Loucy (cell line): ENCODE measurements around the gene DIMT1.

ENCODE experiments used
- H2AFZ ChIP-seq: fragments of 200-600 bp; sonication (generic); 2 replicates; pipeline ENCODE4 v1.6.0; 2016; ENCODE audit warnings: antibody characterized with exemption, mild to moderate bottlenecking, low read length, moderate library complexity
- H3F3A ChIP-seq: fragments of 200-600 bp; 2 replicates; pipeline ENCODE4 v1.6.0; 2016; ENCODE audit warnings: antibody characterized with exemption, low read depth, mild to moderate bottlenecking
- H3K27me3 ChIP-seq: fragments of 200-600 bp; sonication (generic); 2 replicates; pipeline ENCODE4 v1.6.1; 2014; ENCODE audit warnings: low read length, mild to moderate bottlenecking; ENCODE audit not compliant: insufficient read depth, poor library complexity, severe bottlenecking
- H3K36me3 ChIP-seq: fragments of 200-600 bp; sonication (generic); 2 replicates; pipeline ENCODE4 v1.6.1; 2016; ENCODE audit warnings: low read length; ENCODE audit not compliant: insufficient read depth
- H3K4me1 ChIP-seq: fragments of 200-600 bp; sonication (generic); 2 replicates; pipeline ENCODE4 v1.5.1; 2014; ENCODE audit warnings: low read length, mild to moderate bottlenecking; ENCODE audit not compliant: insufficient read depth, poor library complexity, severe bottlenecking
- H3K4me2 ChIP-seq: fragments of 200-600 bp; sonication (generic); 2 replicates; pipeline ENCODE4 v1.6.0; 2014; ENCODE audit warnings: antibody characterized with exemption, low read length, low read depth, mild to moderate bottlenecking; ENCODE audit not compliant: poor library complexity, severe bottlenecking
- H3K4me3 ChIP-seq: fragments of 200-600 bp; sonication (generic); 2 replicates; pipeline ENCODE4 v1.5.1; 2014; ENCODE audit warnings: low read length, mild to moderate bottlenecking, mixed read lengths; ENCODE audit not compliant: poor library complexity, severe bottlenecking
- H3K79me2 ChIP-seq: fragments of 200-600 bp; sonication (generic); 2 replicates; pipeline ENCODE4 v1.6.1; 2014; ENCODE audit warnings: low read length; ENCODE audit not compliant: insufficient read depth
- H3K9ac ChIP-seq: fragments of 200-600 bp; sonication (generic); 2 replicates; pipeline ENCODE4 v1.6.0; 2014; ENCODE audit warnings: mild to moderate bottlenecking, low read depth, low read length, moderate library complexity; ENCODE audit not compliant: poor library complexity, severe bottlenecking
- H3K9me2 ChIP-seq: fragments of 200-600 bp; sonication (generic); replicated peaks from 2 replicates; pipeline ENCODE4 v1.6.1; 2016; ENCODE audit warnings: low read depth, low read length, mixed read lengths
- H3K9me3 ChIP-seq: fragments of 200-600 bp; sonication (generic); 2 replicates; pipeline ENCODE4 v1.6.1; 2014; ENCODE audit warnings: mild to moderate bottlenecking, antibody characterized with exemption, low read length, low read depth; ENCODE audit not compliant: insufficient read depth
- H4K20me1 ChIP-seq: fragments of 200-600 bp; sonication (generic); 2 replicates; pipeline ENCODE4 v1.6.0; 2014; ENCODE audit warnings: antibody characterized with exemption, low read length, mild to moderate bottlenecking; ENCODE audit not compliant: insufficient read depth, poor library complexity, severe bottlenecking
- EZH2phosphoT487 ChIP-seq: fragments of 200-600 bp; IDR thresholded peaks from 2 replicates; pipeline ENCODE4 v1.6.1; 2018; ENCODE audit warnings: antibody characterized with exemption, mild to moderate bottlenecking, moderate library complexity, borderline replicate concordance
- TF ChIP-seq, protein P1 (sequence below): fragments of 200-600 bp; sonication (generic); conservative IDR thresholded peaks from 2 replicates; pipeline ENCODE4 v1.5.1; 2014; ENCODE audit warnings: mild to moderate bottlenecking, antibody characterized with exemption, low read length

DIMT1 gene

DNA sequence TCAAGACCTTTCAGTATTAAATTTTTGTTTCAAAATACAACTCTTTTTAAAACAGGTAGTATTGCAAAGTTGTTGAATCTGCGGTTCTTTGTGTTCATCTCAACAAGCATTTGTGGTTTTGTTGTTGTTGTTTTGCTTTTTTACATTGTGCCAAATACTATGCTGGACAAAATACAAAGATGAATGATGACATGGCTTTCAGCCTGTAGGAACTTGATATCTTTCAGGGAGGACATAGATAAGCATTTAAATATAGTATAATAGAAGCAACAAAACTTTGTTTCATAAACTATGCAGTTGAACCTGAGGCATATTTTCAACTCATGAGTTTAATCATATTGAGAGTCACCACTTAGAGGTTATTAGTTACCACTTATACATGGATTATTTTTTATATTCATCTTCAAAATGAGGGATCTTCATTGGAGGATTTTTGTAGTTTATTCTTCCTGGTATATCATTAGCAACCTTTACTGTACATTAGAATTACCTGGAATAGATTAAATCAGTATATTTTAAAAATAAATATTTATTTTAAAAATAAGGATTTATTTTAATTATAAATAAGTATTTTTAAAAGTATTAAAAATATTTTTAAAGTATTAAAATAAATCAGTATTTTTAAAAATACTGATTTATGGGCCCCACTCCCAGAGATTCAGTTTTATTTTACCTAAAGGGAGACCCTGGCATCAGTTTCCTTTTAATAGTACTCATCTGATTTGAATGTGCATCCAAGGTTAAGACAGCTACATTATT lies 54.8 kb downstream of the DIMT1 start:
- no peak overlapping the region for H3K4me3 ChIP-seq
- H3K9me3 ChIP-seq = no peaks in the 10 kb centered on the region
- no peaks in the 10 kb centered on the region for H3K9me2 ChIP-seq
- H3K4me1 ChIP-seq = no peaks in the 10 kb centered on the region
- no peak overlapping the region for H3K9ac ChIP-seq
- no peak overlapping the region for H3K4me2 ChIP-seq
- TF ChIP-seq, protein P1, sequence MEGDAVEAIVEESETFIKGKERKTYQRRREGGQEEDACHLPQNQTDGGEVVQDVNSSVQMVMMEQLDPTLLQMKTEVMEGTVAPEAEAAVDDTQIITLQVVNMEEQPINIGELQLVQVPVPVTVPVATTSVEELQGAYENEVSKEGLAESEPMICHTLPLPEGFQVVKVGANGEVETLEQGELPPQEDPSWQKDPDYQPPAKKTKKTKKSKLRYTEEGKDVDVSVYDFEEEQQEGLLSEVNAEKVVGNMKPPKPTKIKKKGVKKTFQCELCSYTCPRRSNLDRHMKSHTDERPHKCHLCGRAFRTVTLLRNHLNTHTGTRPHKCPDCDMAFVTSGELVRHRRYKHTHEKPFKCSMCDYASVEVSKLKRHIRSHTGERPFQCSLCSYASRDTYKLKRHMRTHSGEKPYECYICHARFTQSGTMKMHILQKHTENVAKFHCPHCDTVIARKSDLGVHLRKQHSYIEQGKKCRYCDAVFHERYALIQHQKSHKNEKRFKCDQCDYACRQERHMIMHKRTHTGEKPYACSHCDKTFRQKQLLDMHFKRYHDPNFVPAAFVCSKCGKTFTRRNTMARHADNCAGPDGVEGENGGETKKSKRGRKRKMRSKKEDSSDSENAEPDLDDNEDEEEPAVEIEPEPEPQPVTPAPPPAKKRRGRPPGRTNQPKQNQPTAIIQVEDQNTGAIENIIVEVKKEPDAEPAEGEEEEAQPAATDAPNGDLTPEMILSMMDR = no peak
- no peak for TF ChIP-seq EZH2phosphoT487
- H4K20me1 ChIP-seq = peaks cover 37% of the 10 kb centered on the region
- no peaks in the 10 kb centered on the region for H3K27me3 ChIP-seq
- peaks cover 52% of the 10 kb centered on the region for H3K36me3 ChIP-seq
- no peaks in the 10 kb centered on the region; the same call in 1 of the 2 replicates for H3F3A ChIP-seq
- H2AFZ ChIP-seq = no peak overlapping the region
- peaks cover 36% of the 10 kb centered on the region for H3K79me2 ChIP-seq

DNA sequence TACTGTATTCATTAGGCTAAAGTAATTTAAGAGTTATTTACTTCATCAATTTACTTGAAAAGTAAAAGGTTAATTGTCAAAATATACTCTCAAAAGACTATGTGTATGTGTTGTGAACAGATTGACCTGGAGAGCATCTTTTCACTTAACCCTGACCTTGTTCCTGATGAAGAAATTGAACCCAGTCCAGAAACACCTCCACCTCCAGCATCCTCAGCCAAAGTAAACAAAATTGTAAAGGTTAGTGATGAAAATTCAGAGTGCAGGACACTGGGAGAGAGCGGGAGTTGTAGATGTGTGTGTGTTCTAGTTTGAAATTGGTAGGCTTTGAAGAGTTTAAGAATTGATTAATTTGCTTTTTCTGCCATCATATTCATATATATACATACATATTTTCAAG lies 55.8 kb downstream of the DIMT1 start:
- no peak for TF ChIP-seq EZH2phosphoT487
- TF ChIP-seq, protein P1 = no peak
- H3K4me3 ChIP-seq = no peak overlapping the region
- H2AFZ ChIP-seq = no peak overlapping the region
- H3K9me2 ChIP-seq = no peaks in the 10 kb centered on the region
- H3K9me3 ChIP-seq = no peaks in the 10 kb centered on the region
- H3K79me2 ChIP-seq = peaks cover 46% of the 10 kb centered on the region
- H4K20me1 ChIP-seq = peaks cover 47% of the 10 kb centered on the region
- peaks cover 43% of the 10 kb centered on the region for H3K36me3 ChIP-seq
- no peak overlapping the region for H3K9ac ChIP-seq
- H3K4me1 ChIP-seq = no peaks in the 10 kb centered on the region
- H3F3A ChIP-seq = no peaks in the 10 kb centered on the region
- H3K27me3 ChIP-seq = no peaks in the 10 kb centered on the region
- no peak overlapping the region for H3K4me2 ChIP-seq

DNA sequence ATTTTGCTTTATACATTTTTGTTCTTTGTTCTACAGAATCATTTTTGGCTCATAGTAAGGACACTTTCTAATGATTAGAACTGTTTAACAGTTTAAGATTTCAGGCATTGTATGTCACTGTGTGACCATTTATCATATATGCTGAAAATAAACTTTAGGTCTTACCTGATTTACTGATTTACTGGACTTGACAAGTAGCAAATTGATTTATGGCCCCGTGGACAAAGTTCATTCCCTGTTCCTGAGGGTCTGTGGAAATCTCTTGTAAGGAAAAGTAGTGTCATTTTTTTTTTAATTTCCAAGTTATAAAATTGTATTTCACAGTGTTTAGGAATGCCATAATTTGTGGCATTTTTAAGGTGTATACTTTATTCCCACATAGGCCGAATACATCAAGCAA lies 57.0 kb downstream of the DIMT1 start:
- Histone ChIP-seq H3K27me3 (no peaks in the 10 kb centered on the region), H3K4me2 (no peak overlapping the region), H3K4me3 (no peak overlapping the region), H3K4me1 (peaks cover 8% of the 10 kb centered on the region), H4K20me1 (peaks cover 58% of the 10 kb centered on the region), H3K79me2 (peaks cover 56% of the 10 kb centered on the region), H3K36me3 (peaks cover 33% of the 10 kb centered on the region), H3K9me2 (no peaks in the 10 kb centered on the region), H3K9me3 (no peaks in the 10 kb centered on the region), H3F3A (0 out of 2 replicates have a peak, but pooled peaks cover 3% of the 10 kb centered on the region), H2AFZ (no peak overlapping the region), H3K9ac (no peak overlapping the region)
- TF ChIP-seq, protein P1 = no peak
- no peak for TF ChIP-seq EZH2phosphoT487
